Thymus (tissue), 11 donors: ENCODE measurements around the gene SH3PXD2A. TPM values are rescaled to one million over a fixed set of nuclear protein-coding genes. Genes with fewer than 3 reads are reported as not detected.
A peak's percentile ranks its signal among the peaks of the same experiment; 100 is the strongest.

Experiments used
- DNase-seq, 9 donors: peaks; one replicate each; pipeline ENCODE4 v3.0.0-alpha.2; 2013; ENCODE audit warnings: low spot score in 9 of 9, low read depth in 6 of 9, missing footprints in 1 of 9
- H3K27ac ChIP-seq, 2 donors: one replicate each; pipeline ENCODE4 v1.5.1; 2013; ENCODE audit warnings: control low read depth in 1 of 2, low read depth in 1 of 2, low read length in 1 of 2, mild to moderate bottlenecking in 1 of 2, moderate library complexity in 1 of 2
- H3K27me3 ChIP-seq, 2 donors: one replicate each; pipeline ENCODE4 v1.5.1; 2013; ENCODE audit warnings: low read length in 1 of 2; ENCODE audit not compliant: control insufficient read depth in 2 of 2, insufficient read depth in 1 of 2
- H3K36me3 ChIP-seq, 2 donors: one replicate each; pipeline ENCODE4 v1.5.1; 2013; ENCODE audit warnings: low read length in 1 of 2, mild to moderate bottlenecking in 1 of 2, moderate library complexity in 1 of 2; ENCODE audit not compliant: control insufficient read depth in 2 of 2, insufficient read depth in 2 of 2
- H3K4me1 ChIP-seq, 2 donors: one replicate each; pipeline ENCODE4 v1.5.1; 2013; ENCODE audit warnings: low read length in 2 of 2; ENCODE audit not compliant: control insufficient read depth in 2 of 2, insufficient read depth in 2 of 2
- H3K4me3 ChIP-seq, 2 donors: one replicate each; pipeline ENCODE4 v1.5.1; 2013; ENCODE audit warnings: low read length in 2 of 2, control low read depth in 1 of 2, mild to moderate bottlenecking in 1 of 2
- H3K9me3 ChIP-seq, 2 donors: one replicate each; pipeline ENCODE4 v1.5.1; 2013; ENCODE audit warnings: low read length in 1 of 2, mild to moderate bottlenecking in 1 of 2; ENCODE audit not compliant: control insufficient read depth in 2 of 2, insufficient read depth in 1 of 2
- WGBS: extraction: QIAGEN DNeasy Blood & Tissue Kit; methylation state at CpG from one replicate; pipeline ENCODE4 v1.1.7; 2013; 5-methylcytosine and 5-hydroxymethylcytosine counted together
- polyA plus RNA-seq: library from polyadenylated mRNA; stranded (reverse); fragments of 200-250 nt; gene quantifications from one replicate; pipeline ENCODE4 v1.2.3, GENCODE V29; 2013
- total RNA-seq: library from RNA; stranded (reverse); fragments of 120-200 nt; gene quantifications from one replicate; pipeline ENCODE4 v1.2.4, GENCODE V29; 2013
- donor health status: healthy.

SH3PXD2A gene
- total and polyA plus RNA-seq, 2 donors: 3.8 to 9.5 TPM

DNA sequence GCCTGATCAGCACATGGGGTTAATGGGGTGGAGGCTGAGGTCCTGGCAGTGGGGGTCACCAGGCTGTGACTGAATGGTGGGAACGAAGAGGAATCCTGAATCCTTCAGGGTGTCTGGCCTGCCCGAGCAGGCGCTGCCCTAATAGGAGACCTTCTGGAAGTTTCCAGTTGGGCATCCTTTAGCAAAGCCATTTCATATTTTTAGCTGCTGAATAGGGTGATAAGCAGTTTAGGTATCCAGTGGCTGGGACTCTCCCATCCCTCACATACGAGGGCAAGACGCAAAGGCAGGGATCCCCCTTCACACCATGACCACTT lies 159.3 kb downstream of the SH3PXD2A start:
- Histone ChIP-seq H3K4me3 (no peak overlapping the region), H3K27ac (no peak overlapping the region), H3K36me3 (no peaks in the 10 kb centered on the region), H3K9me3 (no peaks in the 10 kb centered on the region), H3K27me3 (peaks cover 16 to 39% of the 10 kb centered on the region in 2 donors), H3K4me1 (peaks cover 7 to 19% of the 10 kb centered on the region in 2 donors)
- 96% methylated on average over 5 of the region's 5 CpGs for WGBS
- DNase-seq: no peak

DNA sequence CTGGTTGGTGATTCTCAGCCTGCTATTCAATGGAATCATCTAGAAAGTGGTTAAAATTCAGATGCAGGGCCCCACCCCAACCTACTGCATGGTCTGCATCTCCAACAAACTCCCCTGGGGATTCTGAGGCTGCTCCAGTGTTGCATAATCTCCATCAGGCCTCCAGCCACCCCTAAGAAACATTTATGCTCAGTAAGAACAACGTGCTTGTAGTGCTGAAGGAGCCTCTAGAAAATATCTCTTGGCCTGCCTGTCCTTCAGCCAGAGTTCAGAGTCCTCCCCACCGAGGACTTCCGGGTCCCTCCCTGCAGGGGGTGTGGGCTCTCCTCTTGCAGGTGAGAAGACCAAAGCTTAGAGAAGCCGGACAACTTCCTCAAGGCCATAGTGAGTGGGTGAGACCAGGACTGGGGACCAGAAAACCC lies 159.8 kb downstream of the SH3PXD2A start:
- no peaks in the 10 kb centered on the region for H3K9me3 ChIP-seq
- no peaks in the 10 kb centered on the region for H3K36me3 ChIP-seq
- peaks cover 7 to 19% of the 10 kb centered on the region in 2 donors for H3K4me1 ChIP-seq
- WGBS: 87% methylated on average over 4 of the region's 4 CpGs
- no peak overlapping the region for H3K4me3 ChIP-seq
- H3K27ac ChIP-seq: no peak overlapping the region
- DNase-seq: no peak
- H3K27me3 ChIP-seq: peaks cover 16 to 44% of the 10 kb centered on the region in 2 donors

- peaks cover 16 to 46% of the 10 kb centered on the region in 2 donors for H3K27me3 ChIP-seq
- 35% methylated on average over 5 of the region's 5 CpGs for WGBS
- no peaks in the 10 kb centered on the region for H3K9me3 ChIP-seq
- peaks cover 7 to 19% of the 10 kb centered on the region in 2 donors for H3K4me1 ChIP-seq
- H3K4me3 ChIP-seq: no peak overlapping the region
- H3K27ac ChIP-seq: no peak overlapping the region
- H3K36me3 ChIP-seq: no peaks in the 10 kb centered on the region
- no peak for DNase-seq
Observed at GRCh38 chr10:103693812-103694205, 161.6 kb downstream of the SH3PXD2A start.

- H3K9me3 ChIP-seq: no peaks in the 10 kb centered on the region
- peak overlapping the region; percentile 29 to 42 for H3K4me3 ChIP-seq
- peaks cover 7 to 19% of the 10 kb centered on the region in 2 donors for H3K4me1 ChIP-seq
- peak in 1 of 9 donors; percentile 34 for DNase-seq
- WGBS: 1% methylated on average over 69 of the region's 69 CpGs
- H3K27ac ChIP-seq: no peak overlapping the region
- peaks cover 16 to 46% of the 10 kb centered on the region in 2 donors for H3K27me3 ChIP-seq
- H3K36me3 ChIP-seq: no peaks in the 10 kb centered on the region
Observed at GRCh38 chr10:103692952-103693811, 162.2 kb downstream of the SH3PXD2A start.

- Histone ChIP-seq H3K4me1 (peaks cover 7 to 19% of the 10 kb centered on the region in 2 donors), H3K4me3 (peak overlapping the region; percentile 29 to 42), H3K27me3 (peaks cover 16 to 47% of the 10 kb centered on the region in 2 donors), H3K9me3 (no peaks in the 10 kb centered on the region), H3K36me3 (no peaks in the 10 kb centered on the region), H3K27ac (no peak overlapping the region)
- peak in 1 of 9 donors; percentile 41 for DNase-seq
- WGBS: 12% methylated on average over 35 of the region's 35 CpGs
Observed at GRCh38 chr10:103692436-103692951, 162.9 kb downstream of the SH3PXD2A start.

DNA sequence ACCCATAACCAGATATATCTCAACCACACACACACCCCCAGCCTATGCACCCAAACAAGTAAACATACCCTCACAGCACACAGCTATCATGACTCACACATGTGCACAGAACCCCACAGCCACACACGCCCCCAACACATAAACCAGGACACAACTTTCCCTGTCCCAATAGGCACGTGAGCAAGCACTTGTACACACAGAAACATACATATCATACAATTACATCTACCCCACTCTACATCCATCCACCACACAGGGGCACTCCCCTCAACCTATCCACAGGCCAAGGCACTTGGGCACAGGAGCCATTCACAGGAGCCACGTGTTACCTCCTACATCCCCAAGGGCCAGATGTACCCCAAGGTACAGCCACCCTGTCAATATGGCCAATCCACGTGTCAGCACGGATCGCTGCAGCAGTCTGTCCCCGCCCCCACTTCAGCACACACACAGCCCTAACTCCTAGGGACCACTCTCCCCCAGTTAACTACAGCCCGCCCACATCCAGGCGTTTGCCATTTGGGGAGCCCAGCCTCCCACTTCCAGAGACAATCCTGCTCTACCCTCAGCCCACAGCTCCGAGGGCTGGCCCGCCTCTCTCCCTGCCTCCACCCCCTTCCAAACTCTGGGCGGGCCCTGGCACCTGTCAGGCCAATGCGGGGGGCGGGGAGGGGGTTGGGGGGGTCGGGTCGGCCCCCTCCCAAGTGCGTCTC lies 163.5 kb downstream of the SH3PXD2A start:
- H3K27ac ChIP-seq: no peak overlapping the region
- H3K4me1 ChIP-seq: peaks cover 7 to 19% of the 10 kb centered on the region in 2 donors
- 52% methylated on average over 17 of the region's 17 CpGs for WGBS
- DNase-seq: no peak
- peaks cover 16 to 48% of the 10 kb centered on the region in 2 donors for H3K27me3 ChIP-seq
- H3K36me3 ChIP-seq: no peaks in the 10 kb centered on the region
- H3K9me3 ChIP-seq: no peaks in the 10 kb centered on the region
- no peak overlapping the region for H3K4me3 ChIP-seq

GRCh38 chr10:103691267-103691666 lies 164.1 kb downstream of the SH3PXD2A start:
- H3K4me3 ChIP-seq: no peak overlapping the region
- H3K27ac ChIP-seq: no peak overlapping the region
- no peaks in the 10 kb centered on the region for H3K36me3 ChIP-seq
- H3K9me3 ChIP-seq: no peaks in the 10 kb centered on the region
- DNase-seq: no peak
- H3K4me1 ChIP-seq: peaks cover 7 to 14% of the 10 kb centered on the region in 2 donors
- 80% methylated on average over 4 of the region's 4 CpGs for WGBS
- H3K27me3 ChIP-seq: peaks cover 16 to 48% of the 10 kb centered on the region in 2 donors

DNA sequence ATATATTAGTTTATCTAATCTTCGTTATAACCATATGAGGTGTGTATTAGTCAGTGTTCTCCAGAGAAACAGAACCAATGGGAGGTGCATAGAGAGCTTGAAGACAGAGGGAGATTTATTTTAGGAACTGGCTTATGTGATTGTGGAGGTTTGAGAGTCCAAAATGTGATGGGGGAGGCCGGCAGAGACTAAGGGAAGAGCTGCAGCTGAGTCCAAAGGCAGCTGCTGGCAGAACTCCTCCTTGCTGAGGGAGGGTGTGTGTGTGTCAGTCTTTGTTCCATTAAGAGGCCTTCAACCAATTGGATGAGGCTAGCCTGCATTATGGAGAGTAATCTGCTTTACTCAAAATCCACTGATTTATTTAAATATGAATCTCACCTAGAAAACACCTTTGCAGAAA lies 165.1 kb downstream of the SH3PXD2A start:
- H3K27ac ChIP-seq: no peak overlapping the region
- peaks cover 7 to 14% of the 10 kb centered on the region in 2 donors for H3K4me1 ChIP-seq
- peaks cover 16 to 48% of the 10 kb centered on the region in 2 donors for H3K27me3 ChIP-seq
- DNase-seq: no peak
- H3K9me3 ChIP-seq: no peaks in the 10 kb centered on the region
- WGBS: 92% methylated on average over 2 of the region's 2 CpGs
- no peaks in the 10 kb centered on the region for H3K36me3 ChIP-seq
- H3K4me3 ChIP-seq: no peak overlapping the region

GRCh38 chr10:103688491-103688890 lies 166.9 kb downstream of the SH3PXD2A start:
- Histone ChIP-seq H3K27ac (no peak overlapping the region), H3K4me1 (peaks cover 3 to 9% of the 10 kb centered on the region in 2 donors), H3K36me3 (no peaks in the 10 kb centered on the region), H3K4me3 (no peak overlapping the region), H3K9me3 (no peaks in the 10 kb centered on the region), H3K27me3 (peaks cover 12 to 32% of the 10 kb centered on the region in 2 donors)
- no peak for DNase-seq
- 88% methylated on average over 4 of the region's 4 CpGs for WGBS
